Panc1 (cell line): Measurements from ENCODE around the gene MEF2D.

Experiments
- CTCF ChIP-seq: fragments of 450-650 bp; IDR thresholded peaks from 2 replicates; pipeline ENCODE4 v1.5.1; 2017; ENCODE audit warnings: mild to moderate bottlenecking
- POLR2AphosphoS5 ChIP-seq: IDR thresholded peaks from 2 replicates; pipeline ENCODE4 v1.6.1; 2012; ENCODE audit warnings: mild to moderate bottlenecking, low read depth, low read length, moderate library complexity

- TF ChIP-seq CTCF (no peak), POLR2AphosphoS5 (no peak)
Measured at GRCh38 chr1:156489166-156489934, 11.2 kb downstream of the MEF2D start.
